Muscle of arm (tissue), 12 donors: ENCODE results near the gene OR2V2. TPM values are rescaled to one million over a fixed set of nuclear protein-coding genes. Genes with fewer than 3 reads are reported as not detected.

Source experiments
- DNase-seq: peaks from one replicate; pipeline ENCODE4 v3.0.0-alpha.2; 2013
- polyA plus RNA-seq, 12 donors: library from polyadenylated mRNA; unstranded; fragments of 120-200 nt; gene quantifications; one replicate each; pipeline ENCODE4 v1.2.1, GENCODE V29; 2013; ENCODE audit not compliant: insufficient read length in 12 of 12

The OR2V2 gene
- polyA plus RNA-seq, 12 donors: 0.04 to 0.07 TPM; not detected in 10

DNA sequence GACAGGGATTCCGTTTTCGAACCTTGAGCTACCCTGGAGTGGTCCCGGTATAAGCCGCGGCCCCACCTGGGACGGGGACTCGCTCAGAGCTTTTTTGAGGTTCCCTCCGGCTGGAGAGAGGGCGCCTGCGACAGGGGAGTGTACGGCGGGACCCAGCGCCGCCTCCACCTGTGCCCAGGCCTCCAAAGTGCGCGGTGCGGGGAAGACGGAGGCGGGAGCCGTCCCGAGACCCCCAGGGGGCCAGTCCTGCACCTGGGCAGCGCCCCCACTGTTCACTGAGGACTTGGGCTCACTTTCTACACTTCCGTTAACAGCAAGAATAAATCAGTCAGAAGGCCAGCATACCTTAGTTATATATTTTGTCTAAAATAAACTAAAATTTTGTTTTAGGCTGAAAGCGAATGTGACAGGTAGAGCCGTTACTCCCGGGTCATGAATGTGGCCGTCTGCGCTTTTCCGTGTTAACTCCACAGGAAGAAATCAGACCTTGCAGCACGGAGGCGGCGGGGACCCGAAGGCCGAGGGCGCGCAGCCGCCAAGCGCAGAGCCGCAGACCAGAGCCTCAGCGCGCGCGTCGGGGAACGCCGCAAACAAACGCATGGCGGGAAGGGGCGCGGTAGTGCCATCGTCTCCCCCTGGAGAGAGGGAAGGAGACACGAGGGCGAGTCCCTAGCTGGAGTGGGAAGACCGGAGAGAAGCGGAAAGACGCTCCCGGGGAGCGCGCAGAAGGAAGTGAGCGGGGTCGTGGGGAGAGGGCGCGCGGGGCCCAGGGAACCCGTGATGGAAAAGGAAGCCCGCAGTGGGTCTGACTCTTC lies 43.5 kb downstream of the OR2V2 start:
- no peak for DNase-seq

DNA sequence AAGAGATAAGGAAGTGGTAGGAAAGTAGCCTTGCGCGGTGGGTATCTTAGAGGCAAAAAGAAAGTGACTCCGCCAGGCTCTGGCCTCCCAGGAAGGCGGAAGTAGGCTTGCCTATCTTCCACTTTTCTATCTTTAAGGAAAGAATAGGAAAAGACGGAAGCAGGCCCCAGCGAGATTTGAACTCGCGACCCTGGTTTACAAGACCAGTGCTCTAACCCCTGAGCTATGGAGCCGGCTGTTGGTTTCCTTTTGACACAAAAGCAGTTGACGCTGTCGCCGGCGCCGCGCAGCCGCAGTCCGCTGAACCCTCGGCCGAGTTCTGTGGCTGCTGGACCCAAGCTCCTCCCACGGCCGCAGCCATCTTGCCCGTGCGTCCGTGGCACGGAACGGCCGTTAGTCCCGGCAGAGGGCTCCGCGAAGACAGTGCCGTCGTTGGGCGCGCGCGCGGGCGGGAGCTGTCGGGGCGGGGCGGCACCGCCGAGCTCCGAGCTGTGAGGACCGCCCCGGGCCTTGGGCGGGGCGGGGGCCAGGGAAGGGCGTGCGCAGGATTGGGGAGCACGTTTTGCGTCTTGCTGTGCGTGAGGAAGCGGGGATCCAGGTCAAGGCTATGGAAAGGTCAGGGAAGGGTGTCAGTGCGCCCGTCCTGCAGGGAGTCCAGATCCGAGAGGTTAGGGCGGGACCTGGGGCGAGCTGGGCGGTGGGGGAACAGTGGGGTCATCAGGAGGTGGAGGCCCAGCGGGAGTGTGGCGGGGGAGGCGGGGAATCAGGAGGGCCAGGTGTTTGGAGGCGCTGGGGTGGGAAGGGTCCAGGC lies 44.3 kb downstream of the OR2V2 start:
- DNase-seq: peak; percentile 98

DNA sequence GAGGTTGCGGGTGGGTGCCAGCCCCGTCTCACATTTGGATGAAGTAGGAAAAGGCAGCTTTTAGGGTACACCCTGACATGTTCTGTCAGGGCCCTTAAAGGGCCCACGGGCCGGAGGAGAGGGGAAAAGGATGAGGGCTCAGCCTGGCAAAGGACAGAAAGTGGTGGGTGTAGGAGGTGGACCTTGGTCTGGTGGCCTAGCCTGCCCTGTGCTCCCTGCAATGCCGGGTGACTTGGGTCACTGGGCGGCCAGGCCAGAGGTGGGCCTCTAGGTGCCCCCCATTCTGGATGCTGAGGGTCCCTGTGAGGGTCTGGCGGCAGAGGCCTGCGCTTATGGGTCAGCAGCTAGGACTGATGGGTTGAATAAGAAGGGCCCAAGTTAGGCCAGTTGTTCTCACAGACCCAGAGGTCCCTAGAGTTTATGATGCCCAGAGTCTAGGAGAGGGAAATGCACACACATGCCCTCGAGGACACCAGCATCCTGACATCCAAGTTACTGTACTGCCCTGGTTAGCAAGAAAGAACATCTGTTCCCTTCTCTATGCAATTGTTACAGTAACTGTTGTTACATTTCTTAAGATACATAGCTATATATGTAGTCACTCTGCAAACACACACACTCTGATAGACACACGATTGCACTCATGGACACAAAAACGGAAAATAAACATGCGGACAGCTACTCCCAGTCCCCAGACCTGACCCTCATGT lies 45.1 kb downstream of the OR2V2 start:
- no peak for DNase-seq

DNA sequence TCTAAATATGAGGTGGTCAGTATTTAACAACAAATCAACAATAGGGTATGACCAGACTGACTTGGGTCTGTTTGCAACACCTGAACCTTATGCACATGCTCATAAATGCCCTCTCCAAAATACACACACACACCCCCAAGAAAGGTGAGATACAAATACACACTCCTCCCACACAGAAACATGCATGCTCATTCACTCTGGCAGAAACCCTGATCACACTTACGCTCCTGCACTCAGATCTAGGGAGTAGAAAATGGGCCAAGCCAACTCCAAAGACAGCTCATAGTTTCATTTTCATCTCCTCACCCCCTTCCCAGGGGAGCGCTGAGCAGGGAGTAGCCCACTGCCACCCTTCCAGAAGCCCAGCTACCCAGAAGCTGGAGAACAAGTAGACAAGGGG lies 46.3 kb downstream of the OR2V2 start:
- DNase-seq: no peak

DNA sequence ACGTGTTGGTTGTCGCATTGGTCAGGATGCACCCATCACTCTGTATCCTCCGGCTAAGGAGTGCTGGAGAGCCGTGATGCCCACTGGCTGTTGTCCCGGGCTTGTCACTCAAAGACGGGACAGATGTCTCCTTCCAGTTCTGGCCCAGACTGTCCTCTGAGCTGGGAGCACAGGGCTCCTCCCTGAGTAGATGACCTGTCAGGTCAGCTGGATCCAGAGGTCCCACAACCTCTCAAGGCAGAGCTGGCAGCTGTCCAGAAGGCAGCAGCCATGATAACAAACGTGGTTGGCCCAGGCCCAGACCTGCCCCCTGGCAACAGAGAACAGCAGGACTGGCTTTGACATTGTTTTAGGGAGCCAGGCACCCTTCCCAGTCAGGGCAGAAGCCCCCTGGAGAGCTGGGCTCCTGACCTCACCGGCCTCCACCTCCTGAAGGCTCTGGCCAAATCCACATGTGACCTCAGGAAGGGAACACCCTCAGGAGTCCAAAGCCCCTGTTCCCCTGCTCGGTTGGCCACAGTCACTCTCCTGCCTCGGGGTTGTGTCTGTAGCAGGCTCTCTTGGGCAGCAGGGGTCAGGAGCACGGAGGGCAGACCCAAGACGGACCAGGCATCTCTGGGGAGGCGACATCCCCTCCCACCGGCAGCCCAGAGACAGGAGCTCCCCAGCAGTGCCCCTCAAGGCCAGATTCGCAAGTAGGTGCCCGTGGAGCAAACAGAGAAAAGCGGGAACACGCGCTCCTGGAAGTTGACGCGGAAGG lies 47.3 kb downstream of the OR2V2 start:
- no peak for DNase-seq

DNA sequence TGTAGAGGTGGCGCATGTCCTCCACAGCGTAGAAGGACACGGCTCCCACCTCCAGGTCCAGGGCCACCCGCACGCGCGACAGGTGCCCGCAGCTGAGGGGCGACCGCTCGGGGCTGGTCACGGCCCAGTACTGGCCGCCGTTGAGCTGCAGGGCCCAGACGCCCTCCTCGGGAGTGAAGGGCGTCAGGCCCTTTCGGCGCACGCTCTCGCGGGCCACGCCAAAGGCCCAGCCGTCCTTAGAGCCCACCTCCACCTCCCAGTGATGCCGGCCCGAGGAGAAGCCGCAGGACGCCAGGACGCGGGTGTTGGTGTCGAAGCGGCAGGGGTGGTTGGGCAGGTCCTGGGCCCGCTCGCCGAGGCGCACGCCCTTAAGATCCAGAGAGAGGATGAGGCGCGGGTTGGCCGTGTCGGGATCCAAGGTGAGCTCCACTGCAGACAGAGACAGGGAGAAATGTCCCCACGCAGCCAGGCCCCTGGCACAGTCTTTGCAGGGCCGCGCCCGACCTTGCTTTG lies 47.9 kb downstream of the OR2V2 start:
- no peak for DNase-seq

DNA sequence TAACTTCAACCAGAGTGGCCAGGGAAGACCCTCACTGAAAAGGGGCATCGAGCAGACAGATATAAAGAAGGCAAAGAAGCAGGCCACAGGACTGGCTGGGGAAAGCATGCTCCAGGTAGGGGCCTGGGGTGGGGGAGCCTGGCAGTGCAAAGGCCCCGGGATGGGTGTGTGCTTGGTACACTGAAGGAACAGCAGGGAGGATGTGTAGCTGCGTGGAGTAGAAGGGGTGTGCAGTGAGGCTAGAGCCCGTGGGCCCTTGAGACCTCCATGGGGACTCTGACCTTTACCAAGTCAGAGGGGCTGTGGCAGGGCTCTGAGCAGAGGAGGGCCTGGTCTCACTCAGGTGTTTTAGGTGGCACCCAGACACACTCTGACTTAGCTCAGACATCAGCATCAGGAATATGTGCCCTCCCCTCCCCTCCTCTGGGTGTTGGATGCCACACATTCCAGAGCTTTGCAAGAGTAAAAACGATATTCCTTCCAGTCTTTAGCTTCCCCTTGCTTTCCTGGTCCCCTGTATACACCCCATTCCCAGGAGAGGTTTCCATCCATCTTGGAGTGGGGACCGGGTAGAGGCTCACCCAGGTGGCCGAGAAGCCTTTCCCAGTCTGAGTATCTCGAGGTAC lies 50.1 kb downstream of the OR2V2 start:
- DNase-seq: no peak

DNA sequence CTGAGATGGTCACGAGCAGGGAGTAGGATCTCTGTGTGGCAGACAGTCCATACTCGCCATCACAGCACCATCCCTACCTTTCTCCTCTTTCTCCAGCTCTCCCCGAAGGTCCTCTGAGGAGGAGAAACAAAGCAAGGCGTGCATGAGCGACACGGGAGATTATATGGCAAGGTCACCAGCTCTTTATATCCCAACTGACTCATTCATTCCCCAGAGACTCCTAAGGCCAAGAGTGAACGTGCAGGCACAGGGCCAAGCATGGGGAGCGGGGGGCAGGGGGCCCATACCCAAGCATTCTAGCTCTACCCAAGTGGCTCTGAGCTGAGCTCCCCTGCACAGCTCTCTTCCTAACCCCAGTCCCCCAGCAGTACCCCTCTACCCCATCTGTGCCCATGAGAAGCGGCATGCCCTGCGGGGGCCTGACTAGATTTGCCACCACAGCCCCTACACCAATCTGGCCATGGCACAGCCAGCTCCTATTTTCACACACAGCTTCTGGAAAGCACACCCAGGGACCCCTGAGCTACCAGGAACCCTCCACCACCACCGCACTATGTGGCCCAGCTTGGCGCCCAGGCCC lies 50.8 kb downstream of the OR2V2 start:
- no peak for DNase-seq

DNA sequence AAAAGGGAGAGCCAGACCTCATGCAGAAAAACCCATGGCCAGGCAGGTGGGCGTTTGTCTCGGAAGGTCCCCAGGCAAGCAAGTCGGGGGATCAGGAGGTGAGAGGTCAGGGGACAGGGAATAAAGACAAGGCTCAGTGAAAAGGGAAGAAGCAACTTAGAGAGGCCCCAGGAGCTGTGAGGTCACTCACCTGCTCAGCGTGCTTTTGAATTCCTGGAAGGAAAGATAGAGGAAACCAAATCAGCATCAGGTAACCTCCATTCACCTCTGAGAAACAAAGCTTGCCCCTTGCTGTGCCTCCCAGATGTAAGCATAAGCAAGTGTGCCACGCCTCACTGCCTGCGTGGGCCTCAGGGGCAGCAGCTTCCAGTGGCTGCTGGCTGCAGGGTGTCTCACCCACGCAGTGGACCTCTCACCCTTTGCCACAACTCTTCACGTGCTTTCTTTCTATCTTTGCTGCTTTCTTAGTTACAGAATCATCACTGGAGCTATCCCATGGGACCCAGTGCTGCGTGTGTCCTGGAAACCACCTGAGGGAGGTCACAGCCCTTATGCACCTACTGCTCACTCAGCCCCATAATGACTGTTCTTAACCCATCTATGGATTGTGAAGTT lies 51.6 kb downstream of the OR2V2 start:
- no peak for DNase-seq

DNA sequence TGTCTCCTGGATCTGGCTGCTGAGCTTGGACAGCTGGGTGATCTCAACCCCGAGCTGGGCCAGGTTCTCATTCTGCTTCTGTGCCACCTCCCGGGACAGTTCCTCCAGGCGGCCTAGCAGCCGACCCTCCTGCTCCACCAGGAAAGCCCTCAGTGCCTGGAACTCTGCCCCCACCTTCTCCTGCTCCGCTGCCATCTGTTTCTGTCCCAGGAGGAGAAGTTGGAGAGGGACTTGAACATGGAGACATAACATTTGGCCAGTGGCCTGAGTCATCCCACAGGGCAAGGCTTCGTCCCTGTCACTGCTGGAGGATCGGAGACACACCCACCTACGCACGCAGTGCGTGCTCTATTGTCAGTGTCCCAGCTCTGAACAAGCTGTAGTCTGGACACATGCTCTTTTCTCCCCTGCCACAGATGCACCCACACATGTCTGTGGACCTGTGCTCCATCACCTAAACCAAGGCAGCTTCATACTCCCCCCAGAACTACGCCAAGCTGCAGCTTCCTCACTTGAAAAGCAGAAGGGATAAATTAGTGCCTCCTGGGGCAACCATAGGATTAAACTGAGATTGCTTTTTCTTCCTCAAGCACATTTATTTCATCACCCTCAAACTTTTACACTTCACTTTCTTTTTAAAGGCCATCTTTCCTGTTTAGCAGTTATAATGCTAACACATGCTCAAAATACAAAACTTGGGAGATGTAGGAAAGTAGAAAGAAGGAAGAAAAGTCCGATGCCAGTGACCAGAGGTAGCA lies 52.7 kb downstream of the OR2V2 start:
- no peak for DNase-seq

DNA sequence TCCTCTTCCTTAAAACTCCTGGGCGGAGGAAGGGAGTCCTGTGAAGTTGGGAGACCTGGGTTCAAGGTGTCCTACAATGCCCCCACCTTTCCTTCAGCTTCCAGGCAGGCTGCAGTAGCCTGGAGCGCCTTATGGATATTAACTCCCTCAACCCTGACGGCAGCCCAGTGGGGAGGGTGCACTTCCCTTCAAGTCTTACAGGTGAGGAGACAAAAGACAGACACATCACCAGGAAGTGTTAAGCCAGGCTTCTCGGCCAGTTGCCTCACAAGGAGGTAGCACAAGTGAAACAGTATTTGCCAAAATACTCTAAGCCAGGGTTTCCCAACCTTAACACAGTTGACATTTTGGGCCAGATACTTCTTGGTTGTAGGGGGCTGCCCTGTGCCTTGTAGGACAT lies 53.4 kb downstream of the OR2V2 start:
- no peak for DNase-seq

DNA sequence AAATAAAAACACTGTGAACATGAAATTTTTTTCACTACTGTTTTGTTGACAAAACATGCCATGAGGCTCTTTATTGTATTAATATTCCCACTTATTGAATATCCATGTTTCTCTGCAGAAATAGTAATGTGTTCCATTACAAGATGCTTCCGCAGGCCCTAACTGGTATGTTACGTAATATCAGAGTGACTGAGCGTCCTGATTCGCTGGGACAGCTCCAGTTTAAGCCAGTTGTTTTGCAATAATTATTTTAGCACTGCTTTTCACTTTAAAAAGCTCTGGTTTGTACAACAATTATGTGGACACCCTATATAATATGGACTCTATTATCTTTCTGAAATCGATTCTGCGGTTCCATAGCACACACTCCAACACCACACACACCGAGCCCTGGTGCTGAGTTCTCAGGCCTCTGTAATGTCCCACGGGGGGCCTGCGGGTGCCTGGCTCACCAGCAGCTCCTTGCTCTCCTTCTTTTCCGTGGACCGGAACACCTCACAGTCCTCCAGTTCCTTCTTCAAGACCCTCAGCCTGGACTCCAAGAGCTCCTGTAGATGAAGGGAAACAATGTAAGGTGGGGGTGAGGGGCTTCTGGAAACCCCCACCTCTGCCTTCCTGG lies 55.8 kb downstream of the OR2V2 start:
- no peak for DNase-seq

DNA sequence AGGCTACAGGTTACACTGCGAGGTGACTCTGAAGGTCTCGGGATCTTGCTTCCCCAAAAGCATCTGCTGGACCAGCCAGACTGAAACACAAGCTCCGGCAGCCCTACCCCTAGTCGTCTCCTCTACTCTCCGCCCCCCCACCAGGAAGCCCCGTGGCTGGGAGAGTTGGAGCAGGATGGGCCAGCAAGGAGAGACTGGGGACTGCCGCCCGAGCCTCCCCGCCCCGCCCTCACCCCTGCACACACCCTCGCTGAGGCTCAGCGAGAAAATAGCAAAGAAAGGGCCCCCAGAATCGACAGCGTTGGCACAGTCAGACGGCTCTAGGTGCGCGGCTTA lies 56.4 kb downstream of the OR2V2 start:
- DNase-seq: no peak

DNA sequence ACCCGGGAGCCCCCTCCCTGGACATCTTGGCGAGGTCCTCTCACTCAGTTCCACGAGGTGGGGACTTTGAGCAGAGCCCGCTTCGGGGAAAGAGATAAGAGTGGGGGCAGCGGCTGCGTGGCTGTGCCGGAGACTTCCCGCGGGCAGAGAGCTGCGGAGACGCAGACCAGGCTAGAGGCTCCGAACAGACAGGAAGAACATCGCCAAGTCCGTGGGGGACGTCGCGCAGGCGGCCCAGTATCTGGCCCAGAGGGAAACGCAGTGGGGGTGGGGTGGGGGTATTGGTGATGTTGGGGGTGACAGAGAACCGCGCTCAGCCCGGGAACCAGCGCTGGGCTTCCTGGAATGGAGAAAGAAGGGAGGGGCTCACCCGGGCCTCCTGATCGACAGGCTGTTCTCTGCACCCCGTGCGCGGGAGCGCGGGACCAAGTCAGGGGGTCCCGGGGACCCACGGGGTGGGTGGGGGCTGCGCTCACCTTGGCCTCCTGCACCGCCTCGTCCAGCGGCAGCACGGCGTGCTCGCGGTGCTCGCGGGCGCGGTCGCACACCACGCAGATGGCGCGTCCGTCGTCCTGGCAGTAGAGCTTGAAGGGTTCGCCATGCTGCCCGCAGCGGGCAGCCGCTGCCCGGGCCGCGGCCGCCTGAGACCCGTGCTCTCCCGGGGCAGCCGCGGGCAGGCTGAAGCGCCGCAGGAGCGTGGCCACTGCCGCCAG lies 56.9 kb downstream of the OR2V2 start:
- DNase-seq: no peak

DNA sequence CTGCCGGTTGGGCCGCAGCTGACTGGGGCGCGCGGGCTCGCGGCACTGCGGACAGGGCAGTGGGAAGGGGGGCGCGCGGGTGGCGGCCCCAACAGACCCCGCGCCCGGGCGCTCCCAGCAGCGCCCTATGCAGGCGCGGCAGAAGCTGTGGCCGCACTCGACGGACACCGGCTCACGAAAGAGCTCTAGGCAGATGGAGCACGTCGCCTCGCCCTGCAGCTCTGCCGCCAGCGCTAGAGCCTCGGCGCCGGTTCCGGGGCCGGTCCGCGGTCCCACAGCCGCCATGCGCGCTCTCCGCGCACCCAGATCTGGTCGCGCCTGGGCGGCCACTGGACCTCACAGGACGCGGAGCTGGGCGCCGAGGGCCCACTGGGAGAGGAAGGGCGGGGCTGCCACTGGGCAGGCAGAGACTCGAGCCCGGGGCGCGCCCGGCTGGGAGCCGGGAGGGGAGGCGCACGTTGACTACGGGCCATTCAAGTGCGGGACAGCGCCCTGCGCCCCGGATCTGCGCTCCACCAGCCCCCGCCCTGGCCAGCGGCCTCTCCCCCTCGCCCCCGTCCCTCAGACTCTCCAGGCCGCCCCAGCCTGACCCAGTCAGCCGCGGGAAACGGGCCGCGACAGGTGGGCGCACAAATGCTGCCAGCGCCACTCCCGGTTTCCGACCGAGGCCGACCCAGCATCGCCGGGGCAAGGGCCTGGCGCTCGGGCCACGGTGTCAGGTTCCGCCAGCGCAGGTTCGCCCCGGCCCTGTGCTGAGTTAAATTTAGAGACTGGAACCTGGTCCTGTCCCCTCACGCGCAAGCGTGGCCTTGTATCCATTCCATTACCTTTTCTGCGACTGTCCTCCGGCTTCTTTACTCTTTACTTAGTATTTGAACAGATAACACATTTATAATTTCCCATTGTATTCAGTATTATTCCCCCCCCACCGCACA lies 57.7 kb downstream of the OR2V2 start, which contains the start of gene TRIM7:
Gene TRIM7 (minus strand): TSS at position 371 of the 935 bp plus-strand sequence. CDS start 86 bp downstream, at position 285.
- DNase-seq: peak; percentile 27

DNA sequence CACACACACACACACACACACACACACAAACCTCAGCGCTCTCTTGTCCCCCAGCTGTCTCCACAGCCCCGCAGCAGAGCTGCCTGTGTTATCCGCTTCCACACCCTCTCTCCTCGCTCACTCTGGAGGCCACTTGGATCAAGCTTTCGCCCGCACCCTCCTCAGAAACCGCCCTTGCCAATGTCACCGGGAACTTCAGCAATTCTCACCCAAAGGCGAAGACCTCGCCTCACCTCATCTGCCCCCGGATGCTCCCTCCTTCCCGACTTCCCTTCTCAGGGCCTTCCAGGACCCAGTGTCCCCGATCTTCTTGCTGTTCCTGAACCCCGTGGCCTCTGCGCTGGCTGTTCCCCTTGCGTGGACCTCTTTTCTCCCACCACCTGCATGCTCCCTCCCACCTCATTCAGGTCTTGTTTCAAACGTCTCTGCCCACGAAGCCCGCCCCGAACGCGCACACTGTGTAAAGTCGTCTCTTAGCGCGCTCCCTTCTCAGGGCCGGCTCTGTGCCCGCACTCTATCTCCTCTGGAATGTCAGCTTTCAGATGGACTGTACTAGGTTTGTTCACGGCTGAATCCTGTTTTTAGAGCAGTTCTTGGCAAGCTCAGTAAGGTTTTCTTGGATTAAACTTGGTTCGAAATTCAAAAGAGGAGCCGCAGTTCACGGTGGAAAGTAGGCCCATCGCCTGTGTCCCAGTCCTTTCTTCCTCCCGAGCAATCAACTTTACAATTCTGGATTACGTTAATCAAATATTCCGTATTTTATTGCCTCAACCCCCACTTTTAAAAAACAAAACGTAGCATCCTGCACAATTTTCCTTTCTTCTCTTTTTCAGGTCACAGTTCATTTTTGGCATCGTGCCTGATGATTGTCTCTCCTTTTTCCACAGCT lies 58.6 kb downstream of the OR2V2 start:
- DNase-seq: no peak
